Activated CD8-positive, alpha-beta memory T cell treated with anti-CD3 and anti-CD28 coated beads for 24 hours (primary cell): ENCODE data around the gene GUCY1A2.
"Not testable (repeated sequence)": the region's sequence is repeated elsewhere in the genome, so short reads cannot be mapped to it uniquely, and the experiment has no call there.

ENCODE experiments used
- DNase-seq: peaks from one replicate; pipeline ENCODE4 v3.0.0-alpha.2; 2020

The GUCY1A2 gene

DNA sequence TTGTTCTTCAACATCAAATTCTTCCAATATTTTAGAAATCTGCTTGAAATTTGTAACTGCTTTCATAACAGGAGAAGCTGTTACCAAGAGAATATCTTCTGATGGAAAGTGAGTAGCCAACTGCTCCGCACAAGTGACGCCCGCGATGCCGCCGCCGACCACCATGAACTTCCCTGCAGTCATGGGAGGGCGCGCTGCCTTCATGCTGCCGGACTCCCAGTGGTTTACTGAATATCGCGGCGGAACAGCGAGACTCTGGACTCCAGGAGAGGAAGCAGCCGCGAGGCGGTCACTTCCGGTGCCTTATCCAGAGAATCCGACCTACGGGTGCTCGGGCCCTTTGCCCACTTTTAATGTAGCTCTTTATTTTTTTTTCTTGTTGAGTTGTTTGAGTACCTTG lies 190.6 kb downstream of the GUCY1A2 start:
- no peak for DNase-seq

DNA sequence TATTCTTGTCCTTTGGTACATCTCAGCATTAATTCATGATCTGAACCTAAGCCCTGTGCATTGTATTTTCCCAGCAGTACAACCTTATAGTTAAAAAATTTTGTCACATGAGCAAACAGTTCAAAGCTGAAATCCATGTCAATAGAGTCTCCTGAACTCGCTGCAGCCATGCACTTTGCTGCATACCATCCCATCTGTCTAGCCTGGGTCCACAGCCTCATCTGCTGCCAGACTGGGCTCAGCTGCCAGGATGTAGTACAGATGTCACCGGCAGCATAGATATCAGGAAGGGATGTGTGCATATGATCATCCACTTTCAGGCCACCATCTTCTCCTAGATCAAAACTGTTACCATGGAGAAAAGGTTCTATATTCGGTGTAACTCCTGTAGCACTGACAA lies 191.7 kb downstream of the GUCY1A2 start:
- not testable (repeated sequence) for DNase-seq

DNA sequence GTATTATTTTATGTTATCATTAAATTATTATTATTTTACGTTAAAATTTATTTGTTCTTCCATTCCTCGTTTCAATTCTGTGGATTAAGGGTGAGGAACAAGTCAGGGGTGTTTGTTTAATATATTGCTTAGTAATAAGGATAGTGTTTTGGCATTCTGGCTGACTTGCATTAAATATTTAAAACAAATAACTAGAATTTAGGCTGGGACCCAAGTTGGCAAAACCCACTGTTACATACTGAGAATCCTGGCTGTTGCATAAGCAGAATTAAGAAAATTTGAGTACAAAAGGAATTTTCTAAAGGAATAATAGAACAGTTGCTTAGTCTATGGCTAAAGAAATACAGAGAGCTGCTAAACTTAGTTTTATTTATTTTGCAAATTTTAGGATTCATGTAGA lies 196.4 kb downstream of the GUCY1A2 start:
- DNase-seq = no peak

DNA sequence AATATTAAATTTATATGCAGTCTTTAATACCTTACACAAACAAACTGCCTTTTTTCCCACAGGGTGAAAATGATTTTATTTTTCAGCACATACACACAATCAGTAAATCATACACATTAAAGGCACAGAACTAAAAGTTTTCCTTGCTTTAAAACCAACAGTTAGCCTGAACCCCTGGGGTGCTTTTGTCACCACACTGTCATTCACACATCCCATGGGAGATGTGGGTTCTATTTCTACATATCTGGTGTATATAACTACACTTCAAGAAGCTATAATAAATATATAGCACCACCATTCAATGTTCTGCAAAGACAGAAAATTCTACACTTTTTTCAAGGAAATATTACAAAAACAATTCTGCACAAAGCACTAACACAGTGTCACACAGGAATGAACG lies 197.0 kb downstream of the GUCY1A2 start:
- DNase-seq = no peak

DNA sequence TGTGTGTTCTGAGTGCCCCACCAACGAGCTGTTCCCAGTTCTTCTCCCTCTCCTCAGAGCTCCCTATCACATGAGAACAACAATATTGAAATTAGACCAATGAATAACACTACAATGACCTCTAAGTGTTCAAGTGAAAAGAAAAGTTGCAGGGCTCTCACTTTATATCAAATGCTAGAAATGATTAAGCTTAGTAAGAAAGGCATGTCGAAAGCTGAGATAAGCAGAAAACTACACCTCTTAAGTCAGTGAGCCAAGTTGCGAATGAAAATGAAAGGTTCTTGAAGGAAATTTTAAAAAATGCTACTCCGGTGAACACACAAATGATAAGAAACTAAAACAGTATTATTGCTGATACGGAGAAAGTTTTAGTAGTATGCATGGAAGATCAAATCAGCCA lies 199.8 kb downstream of the GUCY1A2 start:
- DNase-seq = no peak

DNA sequence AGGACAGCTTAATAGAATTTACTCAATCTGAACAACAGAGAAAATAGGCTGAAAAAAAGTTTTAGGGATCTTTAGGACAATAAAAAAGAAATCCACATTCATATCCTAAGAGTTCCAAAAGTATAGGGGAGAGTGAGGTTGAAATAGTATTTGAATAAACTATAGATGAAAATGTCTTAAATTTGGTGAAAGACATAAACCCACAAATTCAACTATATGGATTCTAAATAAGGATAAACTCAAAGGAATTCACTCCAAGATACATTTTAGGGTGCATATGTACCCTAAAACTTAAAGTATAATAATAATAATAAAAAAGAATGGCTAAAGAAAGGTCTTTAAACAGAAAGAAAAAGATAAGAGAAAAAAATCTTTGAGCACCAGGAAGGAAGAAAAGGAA lies 203.1 kb downstream of the GUCY1A2 start:
- no peak for DNase-seq

DNA sequence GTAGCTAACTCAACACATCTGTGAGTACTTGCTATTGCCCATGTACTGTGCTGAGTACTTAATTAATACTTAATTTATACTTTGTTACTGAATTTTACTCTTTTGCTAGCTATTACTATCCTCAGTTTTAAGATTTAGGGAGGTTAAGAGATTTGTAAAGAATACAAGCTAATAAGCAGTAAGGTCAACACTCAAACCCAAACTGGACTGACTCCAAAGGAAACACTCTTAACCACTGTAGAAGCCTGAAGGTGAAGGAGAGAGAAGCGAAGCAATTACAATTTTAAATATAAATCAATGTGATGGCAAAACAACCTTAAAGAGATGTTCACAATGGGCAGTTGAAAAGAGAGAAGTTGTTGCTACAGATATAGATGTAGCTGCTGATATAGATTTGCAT lies 204.5 kb downstream of the GUCY1A2 start:
- no peak for DNase-seq

DNA sequence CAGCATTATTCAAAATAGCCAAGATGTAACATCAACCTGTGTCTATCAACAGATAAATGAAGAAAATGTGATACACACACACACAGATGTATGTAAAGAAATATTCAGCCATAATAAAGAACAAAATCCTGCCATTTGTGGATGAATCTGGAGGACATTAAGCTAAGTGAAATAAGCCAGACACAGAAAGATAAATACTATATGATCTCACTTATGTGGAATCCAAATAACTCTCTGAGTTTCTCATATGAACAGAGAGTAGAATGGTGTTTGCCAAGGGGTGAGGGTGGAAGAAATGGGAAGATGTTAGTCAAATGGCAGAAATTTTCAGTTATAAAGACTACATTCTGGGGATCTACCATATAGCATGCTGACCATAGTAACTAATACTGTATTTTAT lies 224.2 kb downstream of the GUCY1A2 start:
- DNase-seq = no peak

DNA sequence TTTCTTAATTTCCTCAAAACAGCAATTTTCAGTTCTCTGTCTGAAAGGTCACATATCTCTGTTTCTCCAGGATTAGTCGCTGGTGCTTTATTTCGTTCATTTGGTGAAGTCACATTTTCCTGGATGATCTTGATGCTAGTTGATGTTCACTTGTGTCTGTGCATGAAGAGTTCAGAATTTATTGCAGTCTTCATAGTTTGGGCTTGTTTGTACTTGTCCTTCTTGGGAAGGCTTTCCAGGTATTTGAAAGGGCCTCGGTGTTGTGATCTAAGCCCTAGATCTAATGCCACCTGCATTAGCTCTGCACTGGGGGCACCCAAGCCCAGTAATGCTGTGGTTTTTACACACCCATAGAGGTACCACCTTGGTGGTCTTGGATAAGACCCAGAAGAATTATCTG lies 228.9 kb downstream of the GUCY1A2 start:
- DNase-seq = no peak

DNA sequence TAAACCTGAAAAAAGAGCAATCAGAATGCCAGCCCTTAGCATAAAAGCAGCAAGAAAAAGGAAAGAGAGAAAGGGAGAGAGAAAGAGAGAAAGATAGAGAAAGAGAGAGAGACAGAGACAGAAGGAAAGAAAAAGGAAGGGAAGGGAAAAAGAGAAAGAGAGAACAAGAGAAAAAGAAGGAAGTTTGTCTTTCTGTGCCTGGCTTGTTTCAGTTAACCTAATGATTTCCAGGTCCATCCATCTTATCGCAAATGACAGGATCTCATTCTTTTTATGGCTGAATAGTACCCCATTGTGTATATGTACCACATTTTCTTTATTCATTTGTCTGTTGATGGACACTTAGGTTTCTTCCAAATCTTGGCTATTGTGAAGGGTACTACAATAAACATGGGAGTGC lies 230.8 kb downstream of the GUCY1A2 start:
- DNase-seq = no peak

DNA sequence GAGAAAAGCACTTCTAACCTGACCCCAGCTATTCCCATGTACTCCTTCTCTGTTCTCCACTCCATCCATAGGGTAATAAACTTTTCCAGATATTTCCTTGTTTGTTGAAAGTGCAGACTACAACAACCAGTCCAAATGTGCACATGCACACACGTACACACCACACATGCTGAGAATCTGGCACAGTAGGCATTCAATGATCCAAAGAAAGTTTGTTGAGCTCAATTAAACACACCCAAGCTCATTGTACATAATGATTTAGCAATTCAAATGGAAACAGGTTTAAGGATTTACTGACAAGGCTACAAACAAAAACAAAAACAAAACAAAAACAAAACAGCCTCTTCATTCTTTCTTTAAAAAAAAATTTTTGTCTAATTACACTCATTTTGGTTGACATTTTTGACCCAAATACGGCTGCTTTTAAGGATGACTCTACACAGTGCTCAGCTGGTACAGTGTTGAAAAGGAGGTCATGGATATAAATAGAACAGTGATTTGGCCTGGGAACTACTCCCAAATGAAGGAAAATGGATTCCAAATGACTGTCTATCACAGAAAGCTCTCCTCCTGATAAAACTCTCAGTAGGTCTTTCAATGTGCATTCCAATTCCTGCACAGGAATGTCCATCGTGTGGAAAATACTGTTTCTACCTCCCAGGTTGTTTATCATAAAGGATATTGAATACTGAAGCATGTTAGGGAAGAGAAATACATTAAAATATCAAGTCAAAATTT lies 232.2 kb downstream of the GUCY1A2 start:
- DNase-seq = no peak

DNA sequence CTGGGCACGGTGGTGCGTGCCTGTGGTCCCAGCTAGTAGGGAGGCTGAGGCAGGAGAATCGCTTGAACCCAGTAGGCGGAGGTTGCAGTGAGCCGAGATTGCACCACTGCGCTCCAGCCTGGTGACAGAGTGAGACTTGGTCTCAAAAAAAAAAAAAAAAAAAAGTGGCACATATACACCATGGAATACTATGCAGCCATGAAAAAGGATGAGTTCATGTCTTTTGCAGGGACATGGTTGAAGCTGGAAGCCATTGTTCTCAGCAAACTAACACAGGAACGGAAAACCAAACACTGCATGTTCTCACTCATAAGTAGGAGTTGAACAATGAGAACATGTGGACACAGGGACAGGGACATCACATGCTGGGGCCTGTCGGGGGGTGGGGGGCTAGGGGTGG lies 241.0 kb downstream of the GUCY1A2 start:
- DNase-seq = not testable (repeated sequence)

DNA sequence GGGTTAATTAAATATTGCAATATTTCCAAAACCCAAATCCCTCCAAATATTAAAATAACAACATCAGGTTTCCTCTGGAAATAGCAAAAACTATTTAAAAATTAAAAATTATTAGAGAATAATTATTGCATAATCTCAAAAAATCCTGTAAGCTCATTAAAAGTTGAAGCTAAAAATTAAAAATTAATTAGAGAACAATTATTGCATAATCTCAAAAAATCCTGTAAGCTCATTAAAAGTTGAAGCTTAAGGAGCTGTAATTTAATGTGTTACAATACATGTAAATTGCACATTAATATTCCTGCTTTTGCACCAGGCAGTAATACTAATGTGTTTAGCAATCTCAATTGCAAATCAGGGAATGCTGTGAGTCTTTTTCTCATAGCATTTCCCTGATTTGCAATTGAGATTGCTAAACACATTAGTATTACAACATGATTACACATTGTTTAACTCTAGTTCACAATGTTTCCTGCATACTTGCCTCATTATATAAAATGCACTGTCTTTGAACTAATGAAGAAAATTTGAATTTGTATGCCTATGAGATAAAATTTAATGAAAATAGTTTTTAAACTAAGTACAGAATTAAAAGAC lies 247.7 kb downstream of the GUCY1A2 start:
- DNase-seq = no peak

DNA sequence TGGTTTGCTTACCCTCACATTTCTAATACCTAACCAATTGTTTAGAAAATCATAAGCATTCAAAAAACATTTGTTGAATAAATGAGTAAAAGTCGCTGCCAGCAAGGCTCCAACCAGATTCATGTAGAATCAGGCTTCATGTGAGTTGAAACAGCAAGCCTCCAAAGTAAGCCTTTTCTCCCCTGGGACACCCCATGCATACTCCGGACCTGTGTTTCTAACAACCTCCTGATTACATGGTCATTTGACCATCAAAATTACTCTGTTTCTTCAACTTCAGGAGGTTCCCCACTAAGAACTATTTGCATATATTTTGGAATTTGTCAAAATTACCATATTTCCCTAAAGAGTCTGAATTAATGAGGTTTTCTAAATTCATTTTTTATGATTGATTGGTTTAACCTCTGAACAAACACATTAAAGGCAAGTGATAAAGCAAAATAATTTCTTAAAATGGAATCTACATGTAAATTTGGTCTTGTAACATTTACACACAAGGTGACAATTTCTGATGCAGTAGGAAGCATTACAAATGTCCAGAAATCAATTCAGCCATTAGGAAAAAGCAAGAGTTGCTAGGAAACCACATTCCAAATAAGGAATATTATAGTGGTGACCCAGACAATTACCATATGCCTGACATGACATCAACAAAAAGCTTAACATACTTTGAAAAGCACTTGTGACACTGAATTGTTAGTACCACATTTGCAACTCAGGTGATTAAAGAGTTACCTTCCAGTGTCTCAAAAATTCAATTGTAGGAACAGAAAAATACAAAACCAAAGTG lies 252.6 kb downstream of the GUCY1A2 start:
- DNase-seq = no peak

DNA sequence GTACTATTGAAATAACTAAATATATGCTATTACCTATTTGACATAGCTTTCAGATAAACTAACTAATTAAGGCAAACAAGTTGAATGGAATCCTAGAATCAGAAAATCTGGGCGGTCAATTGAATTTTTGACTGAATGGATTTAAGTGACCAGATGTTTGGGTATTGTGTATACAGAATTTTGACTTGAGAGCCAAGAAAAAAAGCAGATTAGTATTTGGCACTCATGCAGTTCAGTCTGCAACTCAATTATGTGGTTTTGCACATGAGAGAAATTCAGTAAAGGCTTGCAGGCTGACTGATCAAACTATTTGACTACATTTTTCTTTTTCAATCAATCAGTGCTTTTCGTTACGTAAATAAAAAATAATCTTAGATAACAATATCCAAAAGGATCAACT lies 254.8 kb downstream of the GUCY1A2 start:
- no peak for DNase-seq

DNA sequence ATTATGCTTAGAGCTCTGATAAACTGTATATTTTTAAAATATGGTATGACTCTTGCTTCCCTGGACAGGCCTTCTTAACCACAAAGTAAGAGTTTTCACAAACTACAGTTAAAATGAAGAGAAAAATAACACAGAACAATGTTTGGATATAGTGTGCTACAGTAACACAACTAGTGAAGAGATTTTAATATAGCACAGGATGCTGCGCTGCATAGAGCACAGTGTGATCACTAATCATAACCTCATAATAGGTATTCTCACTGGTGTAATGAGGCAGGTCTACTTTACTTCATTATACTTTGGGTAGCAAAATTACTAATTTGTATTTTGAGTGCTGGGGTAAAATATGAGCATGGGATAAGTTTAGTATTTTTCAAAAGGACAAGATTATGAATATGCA lies 256.5 kb downstream of the GUCY1A2 start:
- DNase-seq = no peak

DNA sequence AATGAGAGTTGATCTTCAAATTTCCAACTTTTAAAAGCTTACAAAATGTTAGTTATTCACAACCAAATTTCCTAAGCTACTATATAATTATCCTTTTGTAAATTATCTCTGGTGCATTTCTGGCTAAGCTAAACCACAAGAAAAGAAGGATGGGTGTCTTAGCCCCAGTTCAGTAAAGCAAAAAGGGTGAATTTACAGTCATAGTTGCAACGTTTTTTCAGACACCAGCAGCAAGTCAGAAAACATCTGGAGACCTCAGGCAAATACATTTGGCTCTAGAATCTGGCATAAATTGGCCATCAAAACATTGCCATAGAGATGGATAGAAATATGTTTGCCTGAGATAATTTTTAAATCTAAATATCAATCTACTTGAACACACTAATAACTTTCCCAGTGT lies 257.0 kb downstream of the GUCY1A2 start:
- no peak for DNase-seq

DNA sequence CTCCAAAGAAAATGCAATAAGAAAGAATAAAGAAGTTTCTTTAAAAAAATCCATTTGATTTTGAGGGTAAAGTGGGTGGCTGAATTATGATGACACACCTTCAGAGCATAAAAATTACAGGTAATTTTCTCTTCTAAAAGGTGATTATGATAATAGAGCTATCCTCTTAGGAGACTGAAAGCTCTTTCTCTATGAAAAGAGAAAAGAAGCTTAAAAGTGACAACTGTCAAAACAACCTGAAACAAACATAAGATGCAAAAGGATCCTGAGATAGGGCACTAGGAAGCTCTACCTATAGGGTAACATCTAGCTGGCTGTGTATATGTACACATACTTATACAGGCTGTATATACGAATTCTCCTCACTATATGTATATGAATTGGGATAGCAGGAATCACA lies 270.2 kb downstream of the GUCY1A2 start:
- DNase-seq = no peak

DNA sequence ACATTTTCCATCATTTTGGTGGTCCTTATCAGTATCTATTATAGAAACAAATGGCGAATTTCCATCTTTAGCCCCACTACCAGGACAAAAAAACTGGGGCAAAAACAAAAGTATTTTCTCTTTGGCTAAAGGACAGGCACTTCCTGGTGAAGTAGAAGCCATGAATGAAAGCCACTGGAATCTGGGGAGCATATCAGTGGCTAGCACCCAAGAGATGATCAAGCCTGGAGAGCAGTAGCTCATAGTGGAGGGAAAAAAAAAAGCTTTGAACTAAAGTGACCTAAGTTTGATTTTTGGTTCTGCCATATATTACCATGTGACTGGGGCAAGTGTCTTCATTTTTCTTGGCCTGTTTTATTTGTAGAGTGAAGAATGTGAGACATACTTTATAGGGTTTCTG lies 272.3 kb downstream of the GUCY1A2 start:
- DNase-seq = no peak

DNA sequence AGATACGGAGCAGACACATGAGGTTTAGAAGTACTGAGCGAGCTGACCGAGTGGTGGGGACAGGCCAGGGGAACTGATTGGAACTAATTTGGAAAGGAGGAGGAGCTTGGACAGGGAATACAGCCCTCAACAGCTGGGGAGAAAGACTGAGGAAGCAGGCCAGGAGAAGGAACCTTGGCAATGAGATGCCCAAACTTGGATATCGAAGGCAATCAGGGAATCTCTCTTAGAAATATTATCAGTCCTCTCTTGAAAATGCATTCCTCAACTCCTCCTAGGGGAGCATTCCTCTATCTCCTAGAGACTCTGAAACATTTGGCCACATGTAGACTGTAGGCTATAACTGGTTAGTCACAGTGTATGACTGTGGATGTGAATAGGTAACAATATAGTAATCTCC lies 284.6 kb downstream of the GUCY1A2 start:
- no peak for DNase-seq

DNA sequence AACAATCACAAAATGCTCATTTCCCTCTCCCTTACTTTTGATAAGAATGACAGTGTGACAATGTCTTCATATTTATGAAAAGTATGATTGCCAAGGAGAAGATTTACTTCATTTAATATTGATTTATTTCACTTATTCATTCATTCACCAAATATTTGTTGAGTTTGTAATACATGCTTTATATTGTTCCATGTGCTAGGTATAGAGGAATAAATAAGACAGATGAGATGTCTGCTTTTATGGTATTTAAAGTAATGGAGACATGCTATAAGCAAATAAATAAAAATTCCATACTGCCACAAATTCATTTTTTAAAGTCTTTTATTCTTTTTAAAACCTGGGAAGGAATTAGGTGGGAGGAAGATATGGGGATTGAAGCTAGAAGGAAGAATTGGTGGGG lies 289.4 kb downstream of the GUCY1A2 start:
- DNase-seq = no peak

DNA sequence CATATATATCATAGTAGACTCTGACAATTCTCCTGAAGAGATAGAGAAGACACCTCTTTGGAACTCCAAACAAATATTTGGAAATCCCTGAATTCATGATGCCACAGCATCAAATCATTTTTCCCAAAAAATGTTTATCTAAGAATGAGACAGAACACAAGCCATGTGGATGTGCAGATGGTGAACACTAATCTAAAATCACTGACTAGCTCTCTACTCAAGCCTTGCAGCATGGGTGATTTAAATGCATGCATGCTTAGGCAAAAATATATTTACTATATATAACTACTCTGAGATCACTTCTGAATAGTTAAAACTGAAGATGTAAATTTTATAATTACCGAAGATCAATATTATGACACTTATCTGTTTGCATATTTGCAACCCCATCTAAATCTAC lies 289.9 kb downstream of the GUCY1A2 start:
- DNase-seq = no peak

DNA sequence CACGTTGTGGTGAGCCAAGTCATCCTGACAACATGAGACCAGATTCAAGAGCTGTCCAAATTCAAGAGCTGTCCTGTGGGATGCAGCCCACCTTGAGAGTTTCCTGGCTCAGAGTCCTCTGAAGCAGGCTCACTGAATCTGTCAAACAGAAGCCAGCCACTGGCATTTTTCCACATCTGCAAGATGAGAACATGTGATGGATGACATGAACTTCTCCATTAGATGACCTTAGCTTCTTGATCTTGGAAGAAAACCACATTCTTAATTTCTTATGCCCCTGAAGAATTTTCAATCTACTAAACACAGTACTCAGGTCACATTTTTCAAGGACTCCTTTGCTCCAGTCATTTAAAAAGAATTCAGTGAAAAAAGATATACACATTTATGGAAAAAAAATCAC lies 291.0 kb downstream of the GUCY1A2 start:
- no peak for DNase-seq

DNA sequence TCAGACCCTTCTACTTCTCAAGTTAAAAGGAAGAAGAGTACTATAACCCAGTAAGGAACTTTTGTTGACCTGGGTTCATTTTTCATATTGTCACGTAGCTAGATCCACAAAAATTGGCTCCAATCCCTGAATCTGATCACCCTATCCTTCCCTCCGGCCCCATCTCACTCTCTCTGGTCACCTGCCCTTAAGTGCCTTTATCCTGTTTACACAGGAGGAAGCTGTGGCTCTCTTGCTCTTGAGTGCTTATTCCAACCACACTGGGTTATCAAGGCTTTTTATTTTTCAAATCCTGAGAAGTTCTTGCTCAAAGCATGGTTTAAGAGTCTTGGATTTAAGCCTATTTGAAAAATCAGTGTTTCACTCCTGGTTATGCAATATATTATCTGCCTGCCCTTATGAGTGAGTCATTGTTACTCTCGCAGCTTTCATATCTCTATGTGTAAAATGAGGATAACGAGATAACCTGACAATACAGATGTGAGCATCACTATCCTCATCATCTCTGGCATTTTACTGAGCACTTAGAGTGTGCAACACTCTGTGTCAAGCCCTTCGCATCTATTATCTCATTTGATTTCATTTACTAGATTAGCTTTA lies 293.9 kb downstream of the GUCY1A2 start:
- no peak for DNase-seq
